CD4-positive, alpha-beta T cell treated with Interleukin-6 for 4 hours (primary cell): ENCODE results near the gene LOXL1.

Experiments
- DNase-seq: peaks from one replicate; pipeline ENCODE4 v3.0.0-alpha.2; 2020; ENCODE audit warnings: mixed read lengths

The LOXL1 gene

GRCh38 chr15:73940061-73940981, 14.1 kb downstream of the LOXL1 start:
- no peak for DNase-seq

GRCh38 chr15:73941044-73941443, 14.8 kb downstream of the LOXL1 start:
- no peak for DNase-seq

- DNase-seq = no peak
Observed at GRCh38 chr15:73941449-73941848, 15.2 kb downstream of the LOXL1 start.

GRCh38 chr15:73941871-73942635, 15.8 kb downstream of the LOXL1 start:
- DNase-seq = peak; percentile 33

GRCh38 chr15:73942751-73943270, 16.5 kb downstream of the LOXL1 start:
- DNase-seq = no peak

- DNase-seq = no peak
Observed at GRCh38 chr15:73944161-73945129, 18.2 kb downstream of the LOXL1 start.

- DNase-seq = no peak
Observed at GRCh38 chr15:73945130-73945508, 18.9 kb downstream of the LOXL1 start.

- no peak for DNase-seq
Observed at GRCh38 chr15:73946046-73946721, 19.9 kb downstream of the LOXL1 start.

- DNase-seq = no peak
Observed at GRCh38 chr15:73946795-73947370, 20.6 kb downstream of the LOXL1 start.

- DNase-seq = no peak
Observed at GRCh38 chr15:73947651-73948050, 21.4 kb downstream of the LOXL1 start.

GRCh38 chr15:73948396-73948795, 22.1 kb downstream of the LOXL1 start:
- DNase-seq = no peak

GRCh38 chr15:73948982-73949381, 22.7 kb downstream of the LOXL1 start:
- DNase-seq = no peak

- DNase-seq = no peak
Observed at GRCh38 chr15:73949496-73949895, 23.2 kb downstream of the LOXL1 start.

GRCh38 chr15:73950479-73950830, 24.2 kb downstream of the LOXL1 start:
- DNase-seq = no peak

GRCh38 chr15:73950831-73951561, 24.7 kb downstream of the LOXL1 start:
- DNase-seq = peak; percentile 83

- no peak for DNase-seq
Observed at GRCh38 chr15:73951601-73952000, 25.3 kb downstream of the LOXL1 start.

GRCh38 chr15:73952171-73952912, 26.1 kb downstream of the LOXL1 start:
- DNase-seq = no peak

- no peak for DNase-seq
Observed at GRCh38 chr15:73952913-73953750, 26.9 kb downstream of the LOXL1 start.
